H1 (cell line): Measurements from ENCODE around the gene PET100. TPM values are rescaled to one million over a fixed set of nuclear protein-coding genes. Genes with fewer than 3 reads are reported as not detected.

ENCODE experiments used
- CTCF ChIA-PET: fragments of 300-600 bp; sonication (Branson Sonifier 250); formaldehyde crosslinking; loops from one replicate; lab custom pipeline; 2021; ENCODE audit not compliant: partially characterized antibody; lab: Charles Lee
- POLR2A ChIA-PET: fragments of 300-600 bp; sonication (Branson Sonifier 250); formaldehyde crosslinking; loops from one replicate; lab custom pipeline; 2021; ENCODE audit warnings: inconsistent platforms; ENCODE audit not compliant: partially characterized antibody; lab: Charles Lee
- DNase-seq, 2 experiments: peaks; one replicate each; pipeline versions ENCODE4 v3.0.0 to v3.0.0-alpha.2; 2010 to 2022; ENCODE audit warnings: low spot score in 2 of 2, low read depth in 1 of 2, mixed read lengths in 1 of 2
- FAIRE-seq: peaks from 2 replicates; lab custom pipeline; 2011; peaks lifted over from hg19 to GRCh38; lab: Jason Lieb, UNC
- H2AFZ ChIP-seq: 2 replicates; pipeline ENCODE4 v1.8.1; 2012; ENCODE audit warnings: low read length, inconsistent platforms
- H2AK5ac ChIP-seq: 2 replicates; pipeline ENCODE4 v1.6.1; 2013; ENCODE audit warnings: low read depth, low read length
- H2BK120ac ChIP-seq: replicated peaks from 2 replicates; pipeline ENCODE3; 2013; ENCODE audit warnings: low read depth, low read length, inconsistent platforms
- H2BK12ac ChIP-seq: 2 replicates; pipeline ENCODE4 v1.6.1; 2013; ENCODE audit warnings: low read depth, low read length
- H2BK15ac ChIP-seq: 2 replicates; pipeline ENCODE4 v1.6.1; 2013; ENCODE audit warnings: low read length
- H2BK20ac ChIP-seq: 2 replicates; pipeline ENCODE4 v1.6.1; 2013; ENCODE audit warnings: low read length
- H2BK5ac ChIP-seq: 2 replicates; pipeline ENCODE4 v1.6.1; 2013; ENCODE audit warnings: low read depth, low read length
- H3K14ac ChIP-seq: 2 replicates; pipeline ENCODE4 v1.6.1; 2013; ENCODE audit warnings: inconsistent platforms; ENCODE audit not compliant: insufficient read length
- H3K18ac ChIP-seq: 2 replicates; pipeline ENCODE4 v1.6.1; 2013; ENCODE audit warnings: low read length; ENCODE audit errors: extremely low read depth
- H3K23ac ChIP-seq: 2 replicates; pipeline ENCODE4 v1.6.1; 2013; ENCODE audit warnings: inconsistent platforms; ENCODE audit not compliant: insufficient read length
- H3K23me2 ChIP-seq: 2 replicates; pipeline ENCODE4 v1.6.1; 2013; ENCODE audit warnings: low read depth, low read length
- H3K27ac ChIP-seq: 2 replicates; pipeline ENCODE4 v1.6.1; 2011; ENCODE audit warnings: low read depth, low read length, inconsistent platforms
- H3K27me3 ChIP-seq, 4 experiments: replicated peaks in 1 of 4; 1 replicate in 1 of 4; 2 replicates in 3 of 4; pipeline versions ENCODE4 v1.6.1 to v1.8.1; 2011 to 2013; ENCODE audit warnings: low read length in 3 of 4, mild to moderate bottlenecking in 3 of 4, inconsistent platforms in 2 of 4, mixed read lengths in 2 of 4, moderate library complexity in 1 of 4; ENCODE audit not compliant: control insufficient read depth in 3 of 4, insufficient read depth in 3 of 4; ENCODE audit errors: extremely low read depth in 1 of 4
- H3K36me3 ChIP-seq, 4 experiments: 2 replicates each; pipeline versions ENCODE4 v1.6.1 to v1.8.1; 2011 to 2013; ENCODE audit warnings: mild to moderate bottlenecking in 4 of 4, low read length in 3 of 4, moderate library complexity in 2 of 4, control low read depth in 1 of 4, inconsistent platforms in 1 of 4; ENCODE audit not compliant: insufficient read depth in 4 of 4, control insufficient read depth in 2 of 4
- H3K4ac ChIP-seq: replicated peaks from 2 replicates; pipeline ENCODE3; 2013; ENCODE audit warnings: low read length, low read depth, mixed read lengths, inconsistent platforms; ENCODE audit not compliant: insufficient read length
- H3K4me1 ChIP-seq, 4 experiments: replicated peaks in 1 of 4; 1 replicate in 1 of 4; 2 replicates in 3 of 4; pipeline versions ENCODE4 v1.6.1 to v1.8.1; 2011 to 2013; ENCODE audit warnings: low read length in 3 of 4, inconsistent platforms in 2 of 4, mixed read lengths in 1 of 4; ENCODE audit not compliant: insufficient read depth in 4 of 4, control insufficient read depth in 3 of 4
- H3K4me2 ChIP-seq, 2 experiments: 2 replicates each; pipeline versions ENCODE4 v1.6.1 to v1.8.1; 2011 to 2013; ENCODE audit warnings: low read depth in 2 of 2, low read length in 2 of 2, control low read depth in 1 of 2, inconsistent platforms in 1 of 2, mild to moderate bottlenecking in 1 of 2; ENCODE audit not compliant: insufficient read depth in 1 of 2
- H3K4me3 ChIP-seq, 4 experiments: fragments of 200-600, 300-600 bp in 1 of 4; sonication (generic), shearing (Covaris generic), sonication (Bioruptor Twin) in 1 of 4; 2 replicates each; pipeline versions ENCODE4 v1.5.1 to v1.8.1; 2011 to 2016; ENCODE audit warnings: low read length in 4 of 4, low read depth in 3 of 4, control low read depth in 2 of 4, inconsistent platforms in 2 of 4, mild to moderate bottlenecking in 2 of 4, mixed read lengths in 1 of 4, moderate library complexity in 1 of 4; ENCODE audit not compliant: insufficient read depth in 2 of 4; ENCODE audit errors: extremely low read depth in 1 of 4
- H3K56ac ChIP-seq: replicated peaks from 2 replicates; pipeline ENCODE3; 2013; ENCODE audit warnings: low read depth, mild to moderate bottlenecking, mixed read lengths, low read length, inconsistent platforms; ENCODE audit not compliant: insufficient read length
- H3K79me1 ChIP-seq: 2 replicates; pipeline ENCODE4 v1.6.1; 2013; ENCODE audit warnings: low read depth, low read length, control low read depth
- H3K79me2 ChIP-seq, 2 experiments: 2 replicates each; pipeline versions ENCODE4 v1.6.1 to v1.8.1; 2012 to 2013; ENCODE audit warnings: low read length in 2 of 2, mild to moderate bottlenecking in 2 of 2, inconsistent platforms in 1 of 2; ENCODE audit not compliant: insufficient read depth in 2 of 2, control insufficient read depth in 1 of 2
- H3K9ac ChIP-seq, 4 experiments: replicated peaks in 1 of 4; 1 replicate in 1 of 4; 2 replicates in 3 of 4; pipeline versions ENCODE4 v1.6.1 to v1.8.1; 2011 to 2013; ENCODE audit warnings: low read depth in 3 of 4, low read length in 3 of 4, control low read depth in 2 of 4, mild to moderate bottlenecking in 2 of 4, moderate library complexity in 2 of 4, inconsistent platforms in 1 of 4; ENCODE audit errors: extremely low read depth in 1 of 4
- H3K9me3 ChIP-seq, 2 experiments: 2 replicates each; pipeline versions ENCODE4 v1.6.1 to v1.8.1; 2012 to 2013; ENCODE audit warnings: mild to moderate bottlenecking in 2 of 2, moderate library complexity in 2 of 2, control low read depth in 1 of 2, inconsistent platforms in 1 of 2, low read depth in 1 of 2, low read length in 1 of 2, mixed read lengths in 1 of 2; ENCODE audit not compliant: insufficient read depth in 2 of 2
- H4K20me1 ChIP-seq, 2 experiments: replicated peaks in 1 of 2; 2 replicates each; pipeline versions ENCODE3 to v1.8.1; 2011 to 2013; ENCODE audit warnings: inconsistent platforms in 2 of 2, low read length in 2 of 2, mild to moderate bottlenecking in 1 of 2; ENCODE audit not compliant: insufficient read depth in 2 of 2, control insufficient read depth in 1 of 2
- H4K5ac ChIP-seq: 2 replicates; pipeline ENCODE4 v1.6.1; 2013; ENCODE audit warnings: low read length, low read depth, mixed read lengths, inconsistent platforms; ENCODE audit not compliant: insufficient read length
- H4K8ac ChIP-seq: 2 replicates; pipeline ENCODE4 v1.8.0; 2013; ENCODE audit warnings: mild to moderate bottlenecking, moderate library complexity, low read length, inconsistent platforms; ENCODE audit not compliant: insufficient read depth; ENCODE audit errors: extremely low read depth
- H4K91ac ChIP-seq: replicated peaks from 2 replicates; pipeline ENCODE3; 2013; ENCODE audit warnings: low read length, mixed read lengths, inconsistent platforms; ENCODE audit not compliant: insufficient read length
- BACH1 ChIP-seq: IDR thresholded peaks from 2 replicates; pipeline ENCODE4 v1.6.1; 2012; ENCODE audit warnings: low read length, improper control_type of control experiment
- CBX5 ChIP-seq: fragments of 300-800, 300-1000 bp; sonication (generic); IDR thresholded peaks from 2 replicates; pipeline ENCODE4 v1.7.1; 2016; ENCODE audit warnings: antibody characterized with exemption, low read length, low read depth
- CHD1 ChIP-seq: IDR thresholded peaks from 2 replicates; pipeline ENCODE4 v1.6.1; 2012; ENCODE audit warnings: low read depth, low read length, improper control_type of control experiment
- JUN ChIP-seq: IDR thresholded peaks from 2 replicates; pipeline ENCODE4 v1.6.1; 2011; ENCODE audit warnings: low read depth, mild to moderate bottlenecking, improper control_type of control experiment, low read length
- RAD21 ChIP-seq, 2 experiments: IDR thresholded peaks in 1 of 2; conservative IDR thresholded peaks in 1 of 2; 2 replicates each; pipeline ENCODE4 v1.6.1; 2011; ENCODE audit warnings: low read depth in 2 of 2, low read length in 2 of 2, improper control_type of control experiment in 1 of 2, inconsistent platforms in 1 of 2, mild to moderate bottlenecking in 1 of 2, moderate library complexity in 1 of 2
- SIRT6 ChIP-seq: IDR thresholded peaks from one replicate; pipeline ENCODE4 v1.7.1; 2012; ENCODE audit warnings: low read length, inconsistent platforms
- TBP ChIP-seq: IDR thresholded peaks from 2 replicates; pipeline ENCODE4 v1.6.1; 2011; ENCODE audit warnings: low read depth, low read length, improper control_type of control experiment
- TCF12 ChIP-seq: IDR thresholded peaks from 2 replicates; pipeline ENCODE4 v1.6.1; 2011; ENCODE audit warnings: low read depth, mild to moderate bottlenecking, low read length
- WGBS, 2 experiments: shearing (Covaris generic) in 1 of 2; methylation state at CpG; one replicate each; pipeline versions ENCODE4 v1.1.6 to v1.1.7; 2013 to 2015; ENCODE audit warnings: low lambda C conversion rate in 2 of 2, mixed read lengths in 2 of 2, inconsistent platforms in 1 of 2, low coverage in 1 of 2, missing lambda C conversion rate in 1 of 2; ENCODE audit not compliant: insufficient replicate concordance in 2 of 2, insufficient coverage in 1 of 2, insufficient read length in 1 of 2; ENCODE audit errors: extremely low coverage in 1 of 2, missing lambda C conversion rate in 1 of 2; 5-methylcytosine and 5-hydroxymethylcytosine counted together
- polyA plus RNA-seq, 7 experiments: library from polyadenylated mRNA; depleted of rRNA in 3 of 7; stranded (reverse) in 5 of 7; unstranded in 2 of 7; fragments of >200 nt in 5 of 7; fragments of 200-250 nt in 2 of 7; gene quantifications; 1 replicate in 5 of 7; 2 replicates in 1 of 7; 4 replicates in 1 of 7; pipeline versions ENCODE4 v1.2.1 to v1.2.3, GENCODE V29; 2011 to 2013; ENCODE audit warnings: missing spikeins in 2 of 7, mixed read lengths in 2 of 7
- total RNA-seq: library from RNA; stranded (reverse); fragmentation: NEBNext Ultra II Directional; extraction: Animal tissue kit (Norgen Biotek cat#: 25700); gene quantifications from 2 replicates; pipeline ENCODE4 v1.2.1, GENCODE V29; 2021

The PET100 gene
- total and polyA plus RNA-seq, 2 of the 8 experiments (the other 6 are each of a cell fraction or from before 2014, with no cell fraction given), result 80.8 to 105 TPM

DNA sequence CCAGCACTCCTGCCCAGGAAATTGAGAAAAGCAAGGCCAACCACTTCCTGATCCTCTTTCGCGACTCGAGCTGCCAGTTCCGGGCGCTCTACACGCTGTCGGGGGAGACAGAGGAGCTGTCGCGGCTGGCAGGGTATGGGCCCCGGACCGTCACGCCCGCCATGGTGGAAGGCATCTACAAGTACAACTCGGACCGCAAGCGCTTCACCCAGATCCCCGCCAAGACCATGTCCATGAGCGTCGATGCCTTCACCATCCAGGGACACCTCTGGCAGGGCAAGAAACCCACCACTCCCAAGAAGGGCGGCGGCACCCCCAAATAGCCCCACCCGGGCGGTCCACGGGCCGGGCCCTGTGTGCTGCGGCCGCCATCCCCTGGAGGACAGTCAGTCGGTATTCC lies 11.9 kb upstream of the PET100 start:
- H4K5ac ChIP-seq, result no peak overlapping the region
- no peak overlapping the region for H3K4me2 ChIP-seq
- peaks cover 3 to 48% (median 20%) of the 10 kb centered on the region in 4 experiments; a peak in 6 of 8 replicates for H3K36me3 ChIP-seq
- H3K27me3 ChIP-seq, result no peaks in the 10 kb centered on the region
- no peak overlapping the region for H2BK5ac ChIP-seq
- H3K79me1 ChIP-seq, result no peaks in the 10 kb centered on the region; the same call in 1 of the 2 replicates
- CTCF ChIA-PET, result interaction anchor here (1.1 kb wide), 1 partner anchor 244 kb away, joined by 3 read pairs; no protein-coding TSS in a partner anchor
- no peak overlapping the region for H2BK120ac ChIP-seq
- no peak overlapping the region for H2BK15ac ChIP-seq
- WGBS, 2 experiments, result 93% methylated on average over 25 of the region's 28 CpGs; no CpG with 5 or more reads in 1 of the 2 experiments
- no peaks in the 10 kb centered on the region for H3K23me2 ChIP-seq
- H3K9ac ChIP-seq, result no peak overlapping the region
- no peak overlapping the region for H3K23ac ChIP-seq
- H2AFZ ChIP-seq, result no peak overlapping the region
- no peaks in the 10 kb centered on the region for H3K4me1 ChIP-seq
- TF ChIP-seq CBX5, result no peak
- no peak for TF ChIP-seq TCF12
- TF ChIP-seq BACH1, result no peak
- no peak for TF ChIP-seq TBP
- TF ChIP-seq JUN, result no peak
- no peak for TF ChIP-seq CHD1
- no peak for TF ChIP-seq SIRT6
- no peak for TF ChIP-seq RAD21 (IDR thresholded peaks at IDR 0.05 in 1 of 2, conservative IDR thresholded peaks at IDR 0.05 in 1 of 2; ENCODE audit: low read depth in 2 of 2, low read length in 2 of 2)
- H4K20me1 ChIP-seq, result peaks cover 6 to 14% of the 10 kb centered on the region in 2 experiments
- no peaks in the 10 kb centered on the region for H3K9me3 ChIP-seq
- no peak for FAIRE-seq
- H2BK20ac ChIP-seq, result no peak overlapping the region
- H3K18ac ChIP-seq, result no peak overlapping the region
- no peak for DNase-seq
- H2AK5ac ChIP-seq, result no peak overlapping the region
- H3K4ac ChIP-seq, result no peak overlapping the region
- H3K14ac ChIP-seq, result no peak overlapping the region
- H3K27ac ChIP-seq, result no peak overlapping the region
- no peak overlapping the region for H4K91ac ChIP-seq
- H3K56ac ChIP-seq, result no peak overlapping the region
- POLR2A ChIA-PET, result interaction anchor here (1.1 to 4.3 kb wide), 4 partner anchors 10 to 63 kb away, joined by 3 to 29 read pairs (median 3); no protein-coding TSS in a partner anchor
- H2BK12ac ChIP-seq, result no peak overlapping the region
- no peaks in the 10 kb centered on the region for H3K79me2 ChIP-seq
- H3K4me3 ChIP-seq, result no peak overlapping the region
- no peak overlapping the region for H4K8ac ChIP-seq
